Endodermal cell (in vitro differentiated cells): ENCODE results near the gene CHSY1. TPM values are rescaled to one million over a fixed set of nuclear protein-coding genes. Genes with fewer than 3 reads are reported as not detected.

Source experiments
- DNase-seq: peaks from one replicate; pipeline ENCODE4 v3.0.0-alpha.2; 2017
- H3K27ac ChIP-seq: 2 replicates; pipeline ENCODE4 v1.5.1; 2013; ENCODE audit warnings: mild to moderate bottlenecking, low read depth, low read length, moderate library complexity
- H3K27me3 ChIP-seq: 2 replicates; pipeline ENCODE4 v1.6.1; 2013; ENCODE audit warnings: mild to moderate bottlenecking, low read length, moderate library complexity; ENCODE audit not compliant: insufficient read depth, control insufficient read depth, poor library complexity, severe bottlenecking
- H3K36me3 ChIP-seq: 2 replicates; pipeline ENCODE4 v1.7.0; 2013; ENCODE audit warnings: mild to moderate bottlenecking, low read length, moderate library complexity; ENCODE audit not compliant: control insufficient read depth, insufficient read depth
- H3K4me1 ChIP-seq: one replicate; pipeline ENCODE4 v1.7.0; 2013; ENCODE audit warnings: low read length; ENCODE audit not compliant: control insufficient read depth, insufficient read depth
- H3K4me3 ChIP-seq: 2 replicates; pipeline ENCODE4 v1.5.1; 2013; ENCODE audit warnings: mild to moderate bottlenecking, low read length, moderate library complexity
- H3K9ac ChIP-seq: 2 replicates; pipeline ENCODE4 v1.6.1; 2013; ENCODE audit warnings: mild to moderate bottlenecking, low read length, moderate library complexity; ENCODE audit not compliant: poor library complexity, severe bottlenecking; ENCODE audit errors: extremely low read depth
- H3K9me3 ChIP-seq: 2 replicates; pipeline ENCODE4 v1.6.1; 2013; ENCODE audit warnings: mild to moderate bottlenecking, low read length, moderate library complexity; ENCODE audit not compliant: control insufficient read depth
- H3K27ac Mint-ChIP-seq: 2 replicates; pipeline ENCODE4 v1.8.0; 2020; ENCODE audit warnings: mixed read lengths
- H3K27me3 Mint-ChIP-seq: 2 replicates; pipeline ENCODE4 v1.8.0; 2021; ENCODE audit warnings: mild to moderate bottlenecking, mixed read lengths; ENCODE audit not compliant: insufficient read depth
- H3K36me3 Mint-ChIP-seq: 2 replicates; pipeline ENCODE4 v1.8.0; 2020; ENCODE audit warnings: low read depth, mixed read lengths
- H3K4me1 Mint-ChIP-seq: 2 replicates; pipeline ENCODE4 v1.8.0; 2020; ENCODE audit warnings: mixed read lengths
- H3K4me3 Mint-ChIP-seq: 2 replicates; pipeline ENCODE4 v1.8.0; 2020; ENCODE audit warnings: mild to moderate bottlenecking, moderate library complexity, mixed read lengths
- H3K9me3 Mint-ChIP-seq: 2 replicates; pipeline ENCODE4 v1.8.0; 2020; ENCODE audit warnings: mild to moderate bottlenecking, mixed read lengths
- WGBS, 2 experiments: methylation state at CpG; one replicate each; pipeline versions ENCODE4 v1.1.5 to v1.1.7; 2013; ENCODE audit warnings: missing lambda C conversion rate in 2 of 2, mixed read lengths in 1 of 2; ENCODE audit not compliant: insufficient coverage in 1 of 2, insufficient read length in 1 of 2; 5-methylcytosine and 5-hydroxymethylcytosine counted together
- total RNA-seq, 2 donors: library from RNA; stranded (reverse); fragmentation: NEBNext Ultra II Directional in 1 of 2; extraction: Animal tissue kit (Norgen Biotek cat#: 25700) in 1 of 2; gene quantifications; 2 replicates in 1 of 2; 3 replicates in 1 of 2; pipeline ENCODE4 v1.2.1, GENCODE V29; 2021
- TF ChIP-seq, protein P1 (sequence below): fragments of 200-600 bp; sonication (generic); conservative IDR thresholded peaks from 2 replicates; pipeline ENCODE4 v1.5.0; 2021; ENCODE audit warnings: antibody characterized with exemption, mild to moderate bottlenecking

The CHSY1 gene
- total RNA-seq, 2 donors from 2014 or later = 33.3 to 39.9 TPM

DNA sequence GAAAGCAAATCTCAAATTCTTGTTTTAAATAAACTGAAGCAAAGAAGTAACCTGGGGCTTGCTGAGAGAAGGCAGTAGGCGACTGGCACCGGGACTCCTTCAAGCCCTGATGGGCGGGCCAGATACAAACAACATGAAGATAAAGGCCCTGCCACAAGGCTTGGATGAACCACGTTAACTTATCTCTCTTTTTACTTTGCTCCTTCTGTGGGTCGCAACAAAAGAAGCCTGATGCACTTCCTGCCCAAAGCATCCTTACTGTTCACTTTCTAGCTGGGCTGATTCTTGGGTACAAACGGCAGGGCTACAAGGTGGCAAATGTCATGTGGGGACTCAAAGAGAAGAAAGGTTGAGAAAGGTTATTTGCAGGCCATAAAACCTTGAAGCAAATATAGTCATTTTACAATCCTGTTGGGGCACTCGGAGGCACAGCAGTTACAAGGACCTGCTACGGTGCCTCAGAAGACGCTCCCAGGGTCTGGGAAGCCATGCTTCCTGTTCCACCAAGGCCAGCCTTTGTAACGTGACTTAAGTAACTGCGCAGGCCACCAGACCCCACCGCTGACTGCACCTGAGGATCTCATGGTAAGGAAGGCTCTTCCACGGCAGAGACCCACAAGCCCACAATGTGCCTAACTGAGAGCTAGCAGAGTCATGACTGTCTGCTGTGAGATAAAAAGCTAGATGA lies 71.1 kb downstream of the CHSY1 start:
- WGBS, 2 experiments = 94 to 96% methylated on average over 10 to 13 of the region's 13 CpGs
- no peak overlapping the region for H3K4me3 ChIP-seq
- no peak overlapping the region for H3K27ac Mint-ChIP-seq

DNA sequence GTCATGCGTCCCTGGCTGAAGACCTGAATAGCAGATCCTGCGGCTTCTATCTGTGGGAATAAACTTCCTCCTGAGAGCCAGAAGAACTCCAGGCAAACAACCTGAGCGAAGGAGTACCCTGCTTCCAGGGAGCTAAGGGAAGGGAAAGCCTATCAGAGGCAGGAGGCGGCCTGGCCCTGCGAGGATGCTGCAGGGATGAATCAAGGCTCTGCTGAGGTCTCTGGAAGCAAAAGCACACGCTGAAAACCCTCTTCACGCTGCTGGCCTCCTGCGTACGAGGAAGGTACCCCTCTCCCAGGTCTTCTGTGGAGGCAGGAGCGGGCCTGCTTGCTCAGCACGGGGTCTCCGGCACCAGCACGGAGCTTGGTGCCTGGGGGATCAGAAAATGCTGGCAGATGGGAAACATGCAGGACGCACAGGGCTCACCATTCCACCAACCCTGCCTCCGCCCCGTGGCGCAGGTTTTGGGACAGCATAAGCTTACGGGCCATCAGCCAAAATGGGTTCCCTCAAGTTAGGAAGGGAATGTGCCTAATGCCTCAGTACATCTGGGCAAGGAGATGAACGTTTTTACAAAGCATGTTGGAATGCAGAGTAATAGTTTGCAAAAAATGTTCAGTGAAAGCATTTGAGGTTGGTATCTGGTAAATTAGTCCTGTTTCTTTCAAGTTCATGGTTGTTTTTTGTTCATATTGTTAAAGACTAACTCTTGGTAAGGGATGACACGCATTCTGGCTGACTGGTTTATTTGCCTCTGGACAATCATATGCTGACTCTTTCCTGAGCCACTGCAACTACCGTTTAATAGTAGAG lies 72.3 kb downstream of the CHSY1 start:
- H3K27me3 ChIP-seq = no peaks in the 10 kb centered on the region
- H3K9ac ChIP-seq = no peak overlapping the region
- H3K27ac ChIP-seq = no peak overlapping the region

More for the DNA sequence above, 71.1 kb downstream of the CHSY1 start:
- peaks cover 4% of the 10 kb centered on the region for H3K4me1 ChIP-seq
- TF ChIP-seq, protein P1, sequence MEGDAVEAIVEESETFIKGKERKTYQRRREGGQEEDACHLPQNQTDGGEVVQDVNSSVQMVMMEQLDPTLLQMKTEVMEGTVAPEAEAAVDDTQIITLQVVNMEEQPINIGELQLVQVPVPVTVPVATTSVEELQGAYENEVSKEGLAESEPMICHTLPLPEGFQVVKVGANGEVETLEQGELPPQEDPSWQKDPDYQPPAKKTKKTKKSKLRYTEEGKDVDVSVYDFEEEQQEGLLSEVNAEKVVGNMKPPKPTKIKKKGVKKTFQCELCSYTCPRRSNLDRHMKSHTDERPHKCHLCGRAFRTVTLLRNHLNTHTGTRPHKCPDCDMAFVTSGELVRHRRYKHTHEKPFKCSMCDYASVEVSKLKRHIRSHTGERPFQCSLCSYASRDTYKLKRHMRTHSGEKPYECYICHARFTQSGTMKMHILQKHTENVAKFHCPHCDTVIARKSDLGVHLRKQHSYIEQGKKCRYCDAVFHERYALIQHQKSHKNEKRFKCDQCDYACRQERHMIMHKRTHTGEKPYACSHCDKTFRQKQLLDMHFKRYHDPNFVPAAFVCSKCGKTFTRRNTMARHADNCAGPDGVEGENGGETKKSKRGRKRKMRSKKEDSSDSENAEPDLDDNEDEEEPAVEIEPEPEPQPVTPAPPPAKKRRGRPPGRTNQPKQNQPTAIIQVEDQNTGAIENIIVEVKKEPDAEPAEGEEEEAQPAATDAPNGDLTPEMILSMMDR = no peak
- no peak overlapping the region for H3K9ac ChIP-seq
- no peaks in the 10 kb centered on the region for H3K27me3 Mint-ChIP-seq
- H3K4me1 Mint-ChIP-seq = peaks cover 5% of the 10 kb centered on the region
- H3K36me3 Mint-ChIP-seq = peaks cover 37% of the 10 kb centered on the region
- H3K27me3 ChIP-seq = no peaks in the 10 kb centered on the region
- no peak overlapping the region for H3K27ac ChIP-seq
- peaks cover 14% of the 10 kb centered on the region for H3K9me3 ChIP-seq
- H3K9me3 Mint-ChIP-seq = no peaks in the 10 kb centered on the region
- no peak for DNase-seq
- no peak overlapping the region for H3K4me3 Mint-ChIP-seq
- H3K36me3 ChIP-seq = peaks cover 58% of the 10 kb centered on the region

DNA sequence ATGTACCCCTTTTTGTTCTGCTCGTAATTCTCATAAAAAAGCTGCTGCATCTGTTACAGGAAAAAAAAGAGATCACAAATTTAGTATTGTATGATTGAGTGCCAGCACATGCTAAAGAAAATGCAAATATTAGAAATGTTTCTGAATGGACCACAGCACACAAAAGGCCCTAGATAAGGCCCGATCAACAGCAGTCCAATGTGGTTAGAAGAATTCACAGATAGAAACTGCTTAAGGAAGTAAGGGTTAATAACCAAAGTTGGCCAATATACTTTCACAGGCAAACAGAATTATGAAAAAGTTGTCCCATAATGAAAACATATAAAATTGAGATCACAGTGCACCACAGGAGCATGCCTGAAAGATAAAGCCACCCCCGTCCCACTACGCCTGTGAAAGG lies 72.9 kb downstream of the CHSY1 start:
- Mint-ChIP-seq H3K9me3 (no peaks in the 10 kb centered on the region), H3K4me3 (no peak overlapping the region), H3K27ac (no peak overlapping the region), H3K27me3 (no peaks in the 10 kb centered on the region), H3K36me3 (peaks cover 54% of the 10 kb centered on the region), H3K4me1 (peaks cover 5% of the 10 kb centered on the region)
- 93 to 94% methylated on average over 4 of the region's 4 CpGs for WGBS, 2 experiments
- Histone ChIP-seq H3K27ac (no peak overlapping the region), H3K9ac (no peak overlapping the region), H3K9me3 (peaks cover 14% of the 10 kb centered on the region), H3K4me3 (no peak overlapping the region), H3K4me1 (peaks cover 4% of the 10 kb centered on the region), H3K36me3 (peaks cover 63% of the 10 kb centered on the region), H3K27me3 (no peaks in the 10 kb centered on the region)
- DNase-seq = no peak
- TF ChIP-seq, protein P1 = no peak

More for the DNA sequence above, 72.3 kb downstream of the CHSY1 start:
- Mint-ChIP-seq H3K27me3 (no peaks in the 10 kb centered on the region), H3K4me3 (no peak overlapping the region), H3K9me3 (no peaks in the 10 kb centered on the region), H3K4me1 (peaks cover 5% of the 10 kb centered on the region), H3K36me3 (peaks cover 48% of the 10 kb centered on the region), H3K27ac (no peak overlapping the region)
- H3K36me3 ChIP-seq = peaks cover 60% of the 10 kb centered on the region
- WGBS, 2 experiments = 90 to 91% methylated on average over 13 to 21 of the region's 21 CpGs
- TF ChIP-seq, protein P1 = no peak
- H3K9me3 ChIP-seq = peaks cover 14% of the 10 kb centered on the region
- peaks cover 4% of the 10 kb centered on the region for H3K4me1 ChIP-seq
- H3K4me3 ChIP-seq = no peak overlapping the region
- DNase-seq = no peak
